ENCODE results near the gene PRKRA. TPM values are rescaled to one million over a fixed set of nuclear protein-coding genes. Genes with fewer than 3 reads are reported as not detected.

PRKRA gene
- total and polyA plus RNA-seq, 4 donors = 8.3 to 28.1 (median 13.4) TPM

DNA sequence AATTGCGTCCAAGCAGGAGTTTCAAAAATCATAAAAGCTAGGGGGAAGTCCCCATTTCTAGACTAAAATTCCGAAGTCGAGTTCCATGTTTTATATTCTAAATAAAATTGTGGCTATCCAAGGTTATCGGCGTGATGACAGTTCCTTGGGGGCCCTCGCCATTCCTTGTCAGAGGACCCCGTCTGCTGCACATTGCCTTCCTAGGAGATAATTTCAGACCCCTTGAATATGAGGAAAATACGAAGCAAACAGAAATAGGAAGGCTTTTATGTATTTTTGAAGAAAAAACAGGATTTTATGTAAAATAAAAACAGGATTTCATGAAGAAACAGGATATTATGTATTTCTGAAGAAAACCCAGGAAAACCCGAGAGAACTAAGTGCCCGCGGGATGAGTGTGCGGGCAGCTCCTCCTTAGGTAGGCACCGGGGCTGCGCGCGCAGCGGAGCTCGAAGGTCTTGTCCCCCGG is 28.8 kb upstream of the PRKRA start:
- peaks cover 9 to 55% (median 32%) of the 10 kb centered on the region in 4 donors for H3K4me1 ChIP-seq (ENCODE audit: control insufficient read depth in 4 of 4, insufficient read depth in 4 of 4, low read length in 3 of 4)

DNA sequence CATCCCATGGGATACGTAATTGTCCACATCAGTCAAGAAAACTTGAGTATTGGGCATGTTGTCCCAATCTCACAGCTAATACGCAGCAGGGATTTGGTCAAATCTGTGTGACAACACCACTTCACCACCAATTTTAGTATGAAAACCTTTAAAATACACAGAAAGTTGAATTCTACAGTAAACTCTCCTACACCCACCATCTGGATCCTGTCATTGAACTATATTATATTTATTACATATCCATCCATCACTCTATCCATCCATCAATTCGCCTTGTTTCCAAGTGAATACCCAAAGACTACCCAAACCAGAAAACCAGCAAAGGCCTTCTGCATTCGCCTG is 28.3 kb upstream of the PRKRA start:
- TF ChIP-seq HNF4A (conservative IDR thresholded peaks at IDR 0.05) (peak in 1 of 2 donors; percentile 1), TAF1 (conservative IDR thresholded peaks at IDR 0.05) (peak; percentile 2), ATF3 (IDR thresholded peaks at IDR 0.05) (no peak), EGR1 (IDR thresholded peaks at IDR 0.05; ENCODE audit: low read depth in 2 of 2) (no peak), RXRA (IDR thresholded peaks at IDR 0.05) (peak in 1 of 2 donors; percentile 0)
- H3K9ac ChIP-seq (ENCODE audit: low read depth in 1 of 2, low read length in 2 of 2) = peak overlapping the region in 1 of 2 donors; percentile 33
- peak overlapping the region in 2 of 3 donors; percentile 74 to 89 for H3K4me3 ChIP-seq (ENCODE audit: low read depth in 1 of 3, low read length in 3 of 3)
- H3K36me3 ChIP-seq (ENCODE audit: control insufficient read depth in 4 of 4, insufficient read depth in 3 of 4, low read depth in 1 of 4, low read length in 3 of 4) = no peaks in the 10 kb centered on the region
- no peaks in the 10 kb centered on the region for H3K27me3 ChIP-seq (ENCODE audit: control insufficient read depth in 4 of 4, insufficient read depth in 4 of 4, low read length in 3 of 4)
- peak overlapping the region; percentile 93 to 96 for H3K27ac ChIP-seq (ENCODE audit: low read depth in 1 of 2, low read length in 2 of 2)
- 45% methylated on average over 4 of the region's 4 CpGs for WGBS
- H3K9me3 ChIP-seq (ENCODE audit: control insufficient read depth in 4 of 4, low read length in 3 of 4) = no peaks in the 10 kb centered on the region
- H3K4me1 ChIP-seq (ENCODE audit: control insufficient read depth in 4 of 4, insufficient read depth in 4 of 4, low read length in 3 of 4) = peaks cover 6 to 50% (median 29%) of the 10 kb centered on the region in 4 donors
- DNase-seq (ENCODE audit: low spot score) = no peak

More for the DNA sequence above, 28.8 kb upstream of the PRKRA start:
- Histone ChIP-seq H3K4me3 (ENCODE audit: low read depth in 1 of 3, low read length in 3 of 3) (peak overlapping the region in 2 of 3 donors; percentile 41 to 75), H3K9ac (ENCODE audit: low read depth in 1 of 2, low read length in 2 of 2) (peak overlapping the region; percentile 31 to 70), H3K9me3 (ENCODE audit: control insufficient read depth in 4 of 4, low read length in 3 of 4) (no peaks in the 10 kb centered on the region), H3K27me3 (ENCODE audit: control insufficient read depth in 4 of 4, insufficient read depth in 4 of 4, low read length in 3 of 4) (no peaks in the 10 kb centered on the region), H3K27ac (ENCODE audit: low read depth in 1 of 2, low read length in 2 of 2) (peak overlapping the region; percentile 84 to 93), H3K36me3 (ENCODE audit: control insufficient read depth in 4 of 4, insufficient read depth in 3 of 4, low read depth in 1 of 4, low read length in 3 of 4) (no peaks in the 10 kb centered on the region)
- 28% methylated on average over 19 of the region's 19 CpGs for WGBS
- DNase-seq (ENCODE audit: low spot score) = no peak
- TF ChIP-seq HNF4G (IDR thresholded peaks at IDR 0.05) = no peak
- no peak for TF ChIP-seq REST (IDR thresholded peaks at IDR 0.05)
- TF ChIP-seq RAD21 (IDR thresholded peaks at IDR 0.05) = no peak
- TF ChIP-seq FOXA2 (IDR thresholded peaks at IDR 0.05) = no peak
- TF ChIP-seq GABPA (IDR thresholded peaks at IDR 0.05 in 1 of 2, conservative IDR thresholded peaks at IDR 0.05 in 1 of 2) = no peak
- TF ChIP-seq SP1 (IDR thresholded peaks at IDR 0.05) = no peak
- TF ChIP-seq, protein P1, sequence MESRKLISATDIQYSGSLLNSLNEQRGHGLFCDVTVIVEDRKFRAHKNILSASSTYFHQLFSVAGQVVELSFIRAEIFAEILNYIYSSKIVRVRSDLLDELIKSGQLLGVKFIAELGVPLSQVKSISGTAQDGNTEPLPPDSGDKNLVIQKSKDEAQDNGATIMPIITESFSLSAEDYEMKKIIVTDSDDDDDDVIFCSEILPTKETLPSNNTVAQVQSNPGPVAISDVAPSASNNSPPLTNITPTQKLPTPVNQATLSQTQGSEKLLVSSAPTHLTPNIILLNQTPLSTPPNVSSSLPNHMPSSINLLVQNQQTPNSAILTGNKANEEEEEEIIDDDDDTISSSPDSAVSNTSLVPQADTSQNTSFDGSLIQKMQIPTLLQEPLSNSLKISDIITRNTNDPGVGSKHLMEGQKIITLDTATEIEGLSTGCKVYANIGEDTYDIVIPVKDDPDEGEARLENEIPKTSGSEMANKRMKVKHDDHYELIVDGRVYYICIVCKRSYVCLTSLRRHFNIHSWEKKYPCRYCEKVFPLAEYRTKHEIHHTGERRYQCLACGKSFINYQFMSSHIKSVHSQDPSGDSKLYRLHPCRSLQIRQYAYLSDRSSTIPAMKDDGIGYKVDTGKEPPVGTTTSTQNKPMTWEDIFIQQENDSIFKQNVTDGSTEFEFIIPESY (IDR thresholded peaks at IDR 0.05) = no peak
- no peak for TF ChIP-seq YY1 (IDR thresholded peaks at IDR 0.05)
- no peak for TF ChIP-seq RXRA (IDR thresholded peaks at IDR 0.05)
- no peak for TF ChIP-seq TAF1 (conservative IDR thresholded peaks at IDR 0.05)
- no peak for TF ChIP-seq EGR1 (IDR thresholded peaks at IDR 0.05; ENCODE audit: low read depth in 2 of 2)
